ENCODE measurements around the gene SSBP3.

- TF ChIP-seq, protein P1, sequence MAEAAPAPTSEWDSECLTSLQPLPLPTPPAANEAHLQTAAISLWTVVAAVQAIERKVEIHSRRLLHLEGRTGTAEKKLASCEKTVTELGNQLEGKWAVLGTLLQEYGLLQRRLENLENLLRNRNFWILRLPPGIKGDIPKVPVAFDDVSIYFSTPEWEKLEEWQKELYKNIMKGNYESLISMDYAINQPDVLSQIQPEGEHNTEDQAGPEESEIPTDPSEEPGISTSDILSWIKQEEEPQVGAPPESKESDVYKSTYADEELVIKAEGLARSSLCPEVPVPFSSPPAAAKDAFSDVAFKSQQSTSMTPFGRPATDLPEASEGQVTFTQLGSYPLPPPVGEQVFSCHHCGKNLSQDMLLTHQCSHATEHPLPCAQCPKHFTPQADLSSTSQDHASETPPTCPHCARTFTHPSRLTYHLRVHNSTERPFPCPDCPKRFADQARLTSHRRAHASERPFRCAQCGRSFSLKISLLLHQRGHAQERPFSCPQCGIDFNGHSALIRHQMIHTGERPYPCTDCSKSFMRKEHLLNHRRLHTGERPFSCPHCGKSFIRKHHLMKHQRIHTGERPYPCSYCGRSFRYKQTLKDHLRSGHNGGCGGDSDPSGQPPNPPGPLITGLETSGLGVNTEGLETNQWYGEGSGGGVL (CRISPR knock-in tag; IDR thresholded peaks at IDR 0.05): no peak
- no peak for TF ChIP-seq TEAD4 (IDR thresholded peaks at IDR 0.05; ENCODE audit: low read length)
- TF ChIP-seq TEAD4 (CRISPR knock-in tag; IDR thresholded peaks at IDR 0.05; ENCODE audit: borderline replicate concordance): no peak
- TF ChIP-seq ZNF146 (CRISPR knock-in tag; IDR thresholded peaks at IDR 0.05; ENCODE audit: unreplicated experiment): no peak
- no peak for TF ChIP-seq TCF7L2 (IDR thresholded peaks at IDR 0.05; ENCODE audit: low read depth, low read length)
- TF ChIP-seq TBP (optimal IDR thresholded peaks at IDR 0.05; ENCODE audit: low read depth, low read length): no peak
- TF ChIP-seq TAL1 (IDR thresholded peaks at IDR 0.05): no peak
- no peak for TF ChIP-seq POLR2AphosphoS5 (IDR thresholded peaks at IDR 0.05; ENCODE audit: control insufficient read depth, insufficient read depth, low read depth, low read length)
- TF ChIP-seq, protein P2, sequence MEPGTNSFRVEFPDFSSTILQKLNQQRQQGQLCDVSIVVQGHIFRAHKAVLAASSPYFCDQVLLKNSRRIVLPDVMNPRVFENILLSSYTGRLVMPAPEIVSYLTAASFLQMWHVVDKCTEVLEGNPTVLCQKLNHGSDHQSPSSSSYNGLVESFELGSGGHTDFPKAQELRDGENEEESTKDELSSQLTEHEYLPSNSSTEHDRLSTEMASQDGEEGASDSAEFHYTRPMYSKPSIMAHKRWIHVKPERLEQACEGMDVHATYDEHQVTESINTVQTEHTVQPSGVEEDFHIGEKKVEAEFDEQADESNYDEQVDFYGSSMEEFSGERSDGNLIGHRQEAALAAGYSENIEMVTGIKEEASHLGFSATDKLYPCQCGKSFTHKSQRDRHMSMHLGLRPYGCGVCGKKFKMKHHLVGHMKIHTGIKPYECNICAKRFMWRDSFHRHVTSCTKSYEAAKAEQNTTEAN (CRISPR knock-in tag; IDR thresholded peaks at IDR 0.05): no peak
- no peak for TF ChIP-seq NBN (IDR thresholded peaks at IDR 0.05; ENCODE audit: low read depth)
- TF ChIP-seq ZFP36 (IDR thresholded peaks at IDR 0.05; ENCODE audit: low read depth, low read length, partially characterized antibody): no peak
- TF ChIP-seq HNRNPH1 (optimal IDR thresholded peaks at IDR 0.05; ENCODE audit: low read depth, low read length): no peak
- TF ChIP-seq CTCF (IDR thresholded peaks at IDR 0.05 in 2 of 3, conservative IDR thresholded peaks at IDR 0.05 in 1 of 3; ENCODE audit: insufficient read depth in 2 of 3, low read depth in 1 of 3, low read length in 3 of 3): peak; percentile 1 to 31 (median 3); a peak in 2 of 6 replicates
These were observed 49.5 kb downstream of the SSBP3 start for GRCh38 chr1:54356680-54357147.
